Ovary (tissue), 3 donors: ENCODE results near the gene TMEM221.

Experiments
- CTCF ChIP-seq, 3 donors: fragments of 450-650 bp in 2 of 3; fragments of 200-600 bp in 1 of 3; IDR thresholded peaks; one replicate each; pipeline versions ENCODE4 v1.5.1 to v1.8.0; 2016 to 2022; ENCODE audit warnings: antibody characterized with exemption in 3 of 3, mild to moderate bottlenecking in 1 of 3
- EP300 ChIP-seq: sonication (generic); formaldehyde crosslinking; IDR thresholded peaks from one replicate; pipeline ENCODE4 v1.6.1; 2017; ENCODE audit warnings: antibody characterized with exemption
- POLR2A ChIP-seq: fragments of 450-650 bp; IDR thresholded peaks from one replicate; pipeline ENCODE4 v1.6.1; 2017; ENCODE audit warnings: antibody characterized with exemption, mild to moderate bottlenecking, moderate library complexity
- donor health status: DM: no; HTN: no; CAD: no.

GRCh38 chr19:17431417-17431816 lies 17.1 kb downstream of the TMEM221 start:
- TF ChIP-seq CTCF (IDR thresholded peaks at IDR 0.05) (no peak), POLR2A (no peak), EP300 (no peak)
